NCI-H1694 (cell line): ENCODE data around the gene FMN1.

Experiments
- DNase-seq: peaks from one replicate; lab custom pipeline; 2025; lab: John Stamatoyannopoulos, UW

Gene FMN1

GRCh38 chr15:32718821-32719716 lies 475.4 kb downstream of the FMN1 start:
- no peak for DNase-seq

DNA sequence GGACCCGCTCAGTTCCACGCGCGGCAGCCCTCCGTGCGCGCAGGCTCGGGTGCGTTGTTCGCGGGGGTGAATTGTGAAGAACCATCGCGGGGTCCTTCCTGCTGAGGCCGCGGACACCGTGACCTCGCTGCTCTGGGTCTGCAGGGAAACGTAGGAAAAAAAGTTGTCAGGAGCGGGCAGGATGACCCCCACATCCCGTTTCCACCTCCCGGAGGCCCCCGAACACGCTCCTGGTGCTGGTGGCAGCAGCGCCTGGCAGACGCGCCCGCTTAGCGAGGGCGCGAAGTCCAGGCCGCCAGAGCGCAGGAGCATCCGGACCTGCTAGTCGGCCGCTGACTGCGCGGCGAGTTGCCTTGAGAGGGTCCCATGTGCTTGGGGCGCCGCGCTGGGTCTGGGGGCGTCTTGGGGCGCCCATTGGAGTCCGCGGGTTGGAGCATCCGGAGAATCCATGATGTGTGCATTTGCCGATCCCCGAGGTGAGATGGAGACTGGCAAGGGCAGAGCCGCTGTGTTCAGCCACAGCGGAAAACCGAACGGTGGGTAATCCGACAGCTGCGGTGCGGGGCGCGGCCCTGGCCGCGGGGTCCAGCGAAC lies 476.2 kb downstream of the FMN1 start:
- no peak for DNase-seq

- DNase-seq, result no peak
Measured at GRCh38 chr15:32717426-32718226, 476.9 kb downstream of the FMN1 start, which contains the start of gene GREM1. GREM1 (plus strand) TSS chr15:32718004; CDS start chr15:32730691, 12,687 bp downstream.

DNA sequence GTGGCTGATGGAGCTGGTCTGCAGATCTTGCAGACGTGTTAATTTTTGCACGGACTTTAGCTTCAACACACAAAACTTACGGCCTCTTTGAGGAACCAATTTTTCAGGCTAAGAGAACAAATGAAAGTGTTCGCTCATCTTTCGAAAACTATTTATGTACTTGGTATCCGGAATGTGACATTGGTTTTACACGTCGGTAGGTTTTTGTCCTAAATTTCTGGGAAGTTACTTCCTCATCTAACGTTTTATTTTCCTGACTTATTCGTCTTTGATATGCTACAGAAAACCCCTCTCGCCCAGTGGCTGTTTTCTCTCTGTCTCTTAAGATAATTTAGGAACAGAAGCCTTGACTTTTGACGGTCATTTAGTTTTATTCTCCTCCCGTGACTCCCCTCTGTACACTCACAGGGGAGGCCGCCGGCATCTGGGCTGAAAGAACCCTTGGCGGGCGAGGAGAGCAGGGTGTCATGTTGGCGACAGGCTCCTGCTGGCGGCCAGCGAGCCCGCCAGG lies 477.5 kb downstream of the FMN1 start:
- no peak for DNase-seq

GRCh38 chr15:32716216-32716914 lies 478.1 kb downstream of the FMN1 start:
- DNase-seq, result no peak
